ENCODE measurements around the gene NSFL1C.
A peak's percentile ranks its signal among the peaks of the same experiment; 100 is the strongest.

The NSFL1C gene

DNA sequence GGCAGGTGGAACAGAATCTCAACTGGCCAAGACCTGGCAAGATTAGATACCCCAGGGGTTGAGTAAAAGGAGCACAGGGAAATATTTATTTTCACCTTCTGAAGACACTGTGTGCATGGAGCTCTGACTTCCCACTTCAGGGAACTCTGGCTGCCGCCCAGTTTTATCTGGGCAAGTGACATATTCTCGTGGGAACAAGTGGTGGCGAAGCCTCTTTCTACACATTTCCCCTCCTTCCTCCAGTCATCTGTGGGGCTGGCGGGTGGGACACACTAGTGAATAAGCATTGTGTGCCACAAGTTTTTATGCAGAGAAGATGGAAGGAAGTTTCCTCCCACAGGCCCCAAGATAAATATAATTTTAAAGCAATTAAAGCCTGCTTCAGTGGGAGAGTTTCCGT, 23.6 kb downstream of the NSFL1C start:
- no peaks in the 10 kb centered on the region for H3K36me3 ChIP-seq (ENCODE audit: low read length)
- no peak overlapping the region for H2AFZ ChIP-seq (ENCODE audit: low read depth, low read length, severe bottlenecking)
- no peak overlapping the region for H3K27ac ChIP-seq (ENCODE audit: low read depth, low read length)
- H3K4me3 ChIP-seq (ENCODE audit: insufficient read depth, low read length, poor library complexity, severe bottlenecking): no peak overlapping the region
- H3F3A ChIP-seq (ENCODE audit: insufficient read depth): no peaks in the 10 kb centered on the region
- no peak overlapping the region for H3K9ac ChIP-seq (ENCODE audit: low read length)
- H3K79me2 ChIP-seq (ENCODE audit: insufficient read depth, low read length): no peaks in the 10 kb centered on the region
- no peaks in the 10 kb centered on the region for H3K27me3 ChIP-seq (ENCODE audit: low read length)
- no peaks in the 10 kb centered on the region for H4K20me1 ChIP-seq (ENCODE audit: low read depth, low read length)
- no peaks in the 10 kb centered on the region for H3K9me2 ChIP-seq (replicated peaks; ENCODE audit: insufficient read depth, low read length)
- no peaks in the 10 kb centered on the region for H3K9me3 ChIP-seq (ENCODE audit: insufficient read depth, low read length)
- H3K4me2 ChIP-seq (ENCODE audit: low read depth, low read length, poor library complexity, severe bottlenecking): no peak overlapping the region
- no peak for TF ChIP-seq EZH2phosphoT487 (conservative IDR thresholded peaks at IDR 0.05; ENCODE audit: low read length)
- TF ChIP-seq CTCF (IDR thresholded peaks at IDR 0.05; ENCODE audit: insufficient read depth, low read length, poor library complexity, severe bottlenecking): no peak

- no peaks in the 10 kb centered on the region for H3K79me2 ChIP-seq (ENCODE audit: insufficient read depth, low read length)
- TF ChIP-seq EZH2phosphoT487 (conservative IDR thresholded peaks at IDR 0.05; ENCODE audit: low read length): no peak
- no peak for TF ChIP-seq CTCF (IDR thresholded peaks at IDR 0.05; ENCODE audit: insufficient read depth, low read length, poor library complexity, severe bottlenecking)
- H2AFZ ChIP-seq (ENCODE audit: low read depth, low read length, severe bottlenecking): no peak overlapping the region
- H3K9me2 ChIP-seq (replicated peaks; ENCODE audit: insufficient read depth, low read length): no peaks in the 10 kb centered on the region
- no peak overlapping the region for H3K4me2 ChIP-seq (ENCODE audit: low read depth, low read length, poor library complexity, severe bottlenecking)
- H3K27ac ChIP-seq (ENCODE audit: low read depth, low read length): no peak overlapping the region
- H3K36me3 ChIP-seq (ENCODE audit: low read length): no peaks in the 10 kb centered on the region
- H3K9ac ChIP-seq (ENCODE audit: low read length): no peak overlapping the region
- H3K4me3 ChIP-seq (ENCODE audit: insufficient read depth, low read length, poor library complexity, severe bottlenecking): no peak overlapping the region
- H3K9me3 ChIP-seq (ENCODE audit: insufficient read depth, low read length): no peaks in the 10 kb centered on the region
- H3F3A ChIP-seq (ENCODE audit: insufficient read depth): no peaks in the 10 kb centered on the region
- H3K27me3 ChIP-seq (ENCODE audit: low read length): no peaks in the 10 kb centered on the region
- no peaks in the 10 kb centered on the region for H4K20me1 ChIP-seq (ENCODE audit: low read depth, low read length)
These were observed 24.3 kb downstream of the NSFL1C start for GRCh38 chr20:1442304-1442703.

DNA sequence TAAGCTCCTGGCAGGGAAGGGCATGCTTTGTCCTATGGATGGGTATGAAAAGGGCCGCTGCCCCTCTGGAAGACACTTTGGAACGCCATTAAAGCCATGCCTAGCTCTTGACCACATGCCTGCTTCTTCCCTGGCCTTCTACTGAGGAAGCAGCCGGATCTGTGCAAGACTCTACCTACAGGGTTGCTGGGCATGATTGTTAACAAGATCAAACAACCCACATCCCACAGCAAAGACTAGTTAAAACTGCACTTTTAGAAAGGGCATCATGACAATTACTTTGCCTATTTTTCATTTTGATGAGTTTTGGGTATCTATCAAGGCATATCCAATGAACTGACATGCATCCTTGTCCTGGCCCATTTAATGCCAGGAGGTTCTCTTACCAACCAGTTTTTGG, 25.5 kb downstream of the NSFL1C start:
- H3K27me3 ChIP-seq (ENCODE audit: low read length): no peaks in the 10 kb centered on the region
- no peaks in the 10 kb centered on the region for H3K9me2 ChIP-seq (replicated peaks; ENCODE audit: insufficient read depth, low read length)
- no peaks in the 10 kb centered on the region for H4K20me1 ChIP-seq (ENCODE audit: low read depth, low read length)
- no peaks in the 10 kb centered on the region for H3K36me3 ChIP-seq (ENCODE audit: low read length)
- TF ChIP-seq EZH2phosphoT487 (conservative IDR thresholded peaks at IDR 0.05; ENCODE audit: low read length): no peak
- TF ChIP-seq CTCF (IDR thresholded peaks at IDR 0.05; ENCODE audit: insufficient read depth, low read length, poor library complexity, severe bottlenecking): no peak
- H3K4me3 ChIP-seq (ENCODE audit: insufficient read depth, low read length, poor library complexity, severe bottlenecking): no peak overlapping the region
- no peaks in the 10 kb centered on the region for H3K9me3 ChIP-seq (ENCODE audit: insufficient read depth, low read length)
- no peak overlapping the region for H3K27ac ChIP-seq (ENCODE audit: low read depth, low read length)
- no peak overlapping the region for H3K4me2 ChIP-seq (ENCODE audit: low read depth, low read length, poor library complexity, severe bottlenecking)
- no peaks in the 10 kb centered on the region for H3K79me2 ChIP-seq (ENCODE audit: insufficient read depth, low read length)
- no peak overlapping the region for H2AFZ ChIP-seq (ENCODE audit: low read depth, low read length, severe bottlenecking)
- H3K9ac ChIP-seq (ENCODE audit: low read length): no peak overlapping the region
- no peaks in the 10 kb centered on the region for H3F3A ChIP-seq (ENCODE audit: insufficient read depth)

- no peaks in the 10 kb centered on the region for H3K27me3 ChIP-seq (ENCODE audit: low read length)
- H4K20me1 ChIP-seq (ENCODE audit: low read depth, low read length): no peaks in the 10 kb centered on the region
These were observed 26.6 kb downstream of the NSFL1C start for GRCh38 chr20:1440024-1440423.

More at GRCh38 chr20:1440024-1440423, 26.6 kb downstream of the NSFL1C start:
- TF ChIP-seq CTCF (IDR thresholded peaks at IDR 0.05; ENCODE audit: insufficient read depth, low read length, poor library complexity, severe bottlenecking) (peak; percentile 77), EZH2phosphoT487 (conservative IDR thresholded peaks at IDR 0.05; ENCODE audit: low read length) (no peak)
- Histone ChIP-seq H3K4me3 (ENCODE audit: insufficient read depth, low read length, poor library complexity, severe bottlenecking) (no peak overlapping the region), H3K36me3 (ENCODE audit: low read length) (no peaks in the 10 kb centered on the region), H3K9me2 (replicated peaks; ENCODE audit: insufficient read depth, low read length) (no peaks in the 10 kb centered on the region), H3K4me2 (ENCODE audit: low read depth, low read length, poor library complexity, severe bottlenecking) (no peak overlapping the region), H3F3A (ENCODE audit: insufficient read depth) (no peaks in the 10 kb centered on the region), H3K27ac (ENCODE audit: low read depth, low read length) (no peak overlapping the region), H3K9me3 (ENCODE audit: insufficient read depth, low read length) (no peaks in the 10 kb centered on the region), H3K9ac (ENCODE audit: low read length) (no peak overlapping the region), H3K79me2 (ENCODE audit: insufficient read depth, low read length) (no peaks in the 10 kb centered on the region), H2AFZ (ENCODE audit: low read depth, low read length, severe bottlenecking) (no peak overlapping the region)

Data from SU-DHL-6 (cell line).